Effector CD8-positive, alpha-beta T cell (primary cell): ENCODE data around the gene PHC2.
A peak's percentile ranks its signal among the peaks of the same experiment; 100 is the strongest.
"Not testable (repeated sequence)": the region's sequence is repeated elsewhere in the genome, so short reads cannot be mapped to it uniquely, and the experiment has no call there.

Source experiments
- DNase-seq: peaks from one replicate; lab custom pipeline; 2025; lab: John Stamatoyannopoulos, UW

The PHC2 gene

DNA sequence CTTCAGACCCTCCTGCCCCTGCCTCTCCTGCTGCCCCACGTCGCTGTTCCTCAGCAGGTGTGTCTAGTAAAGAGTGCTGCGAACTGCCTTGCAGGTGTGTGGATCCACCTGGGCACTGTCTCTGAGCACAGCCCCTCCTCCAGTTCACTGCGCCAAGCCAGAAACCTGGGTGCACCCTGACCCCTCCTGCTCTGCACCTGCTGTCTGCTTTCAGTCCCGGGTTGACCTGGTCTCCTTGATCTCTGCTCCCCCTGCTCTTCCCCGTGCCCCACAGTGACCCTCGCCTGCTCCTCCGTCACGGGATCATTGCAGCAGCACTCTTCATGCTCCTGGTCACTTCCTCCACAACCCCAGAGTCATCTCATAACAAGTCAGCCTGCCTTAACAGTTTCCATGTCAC is 116.5 kb downstream of the PHC2 start:
- no peak for DNase-seq

DNA sequence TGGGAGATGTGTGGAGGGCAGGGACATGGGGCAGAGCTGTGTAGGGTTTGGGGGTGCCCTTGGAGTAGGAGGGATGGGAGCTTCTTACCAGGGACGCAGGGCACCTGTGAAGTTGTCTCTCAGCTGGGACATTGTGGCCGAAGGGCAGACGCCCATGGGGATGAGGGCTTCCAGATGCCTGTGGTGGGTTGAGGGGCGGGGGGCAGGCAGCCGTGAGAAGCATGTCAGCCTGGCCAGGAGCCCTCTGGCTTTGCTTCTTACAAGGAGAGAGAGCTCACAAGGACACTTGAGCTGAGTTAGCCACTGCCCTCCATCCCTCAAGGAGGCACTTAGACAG is 118.5 kb downstream of the PHC2 start:
- DNase-seq: no peak

DNA sequence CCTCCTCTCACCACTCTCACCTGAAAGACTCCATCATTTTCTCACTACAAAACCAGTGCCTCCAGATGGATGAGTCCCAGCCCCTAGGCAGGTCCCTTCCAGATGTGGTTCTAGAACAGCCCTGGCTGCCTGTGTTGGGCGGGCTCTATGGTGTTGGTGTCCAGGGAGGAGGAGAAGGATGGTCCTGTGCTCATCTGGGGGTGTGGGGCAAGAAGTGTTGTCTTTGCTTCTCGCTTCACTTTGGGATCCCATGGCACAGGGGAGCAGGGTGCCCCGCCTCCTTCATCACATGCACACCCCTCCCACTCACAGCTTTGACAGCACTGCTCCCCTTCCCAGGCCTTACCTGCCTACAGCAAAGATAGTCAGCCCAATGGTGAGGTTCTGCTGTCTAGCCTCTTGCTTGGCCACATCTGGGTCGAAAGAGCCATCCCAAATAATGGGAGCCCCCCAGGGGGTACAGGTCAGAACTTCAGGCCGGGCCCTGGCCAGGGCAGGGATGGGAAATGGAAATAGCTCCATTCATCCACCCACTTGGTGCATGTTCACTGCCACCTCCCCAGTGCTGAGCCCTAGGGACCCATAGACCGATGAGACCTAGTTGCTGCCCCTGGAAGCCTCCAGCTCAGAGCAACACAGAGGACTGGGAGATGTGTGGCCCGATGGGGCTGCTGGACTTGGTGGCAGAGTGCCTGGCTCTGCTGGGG is 119.0 kb downstream of the PHC2 start:
- no peak for DNase-seq

DNA sequence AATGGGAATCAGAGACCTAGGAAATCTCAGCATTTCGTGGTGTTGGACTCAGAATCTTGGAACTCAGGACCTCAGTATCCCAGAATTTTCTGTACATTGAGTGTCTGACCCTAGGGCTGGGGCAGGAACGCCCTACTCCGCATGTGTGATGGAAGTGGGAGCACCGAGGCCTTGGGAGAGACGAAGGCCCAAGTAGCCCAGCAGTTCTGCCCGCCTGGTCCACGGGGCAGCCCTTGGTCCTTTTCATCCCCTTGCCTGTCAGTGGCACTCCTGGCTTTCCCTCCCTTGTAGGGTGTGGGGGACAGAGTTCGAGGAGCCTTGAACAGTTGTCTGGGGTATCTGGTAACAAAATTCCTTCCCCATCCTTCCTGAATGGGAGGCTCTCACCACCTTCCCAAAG is 120.2 kb downstream of the PHC2 start:
- DNase-seq: no peak

DNA sequence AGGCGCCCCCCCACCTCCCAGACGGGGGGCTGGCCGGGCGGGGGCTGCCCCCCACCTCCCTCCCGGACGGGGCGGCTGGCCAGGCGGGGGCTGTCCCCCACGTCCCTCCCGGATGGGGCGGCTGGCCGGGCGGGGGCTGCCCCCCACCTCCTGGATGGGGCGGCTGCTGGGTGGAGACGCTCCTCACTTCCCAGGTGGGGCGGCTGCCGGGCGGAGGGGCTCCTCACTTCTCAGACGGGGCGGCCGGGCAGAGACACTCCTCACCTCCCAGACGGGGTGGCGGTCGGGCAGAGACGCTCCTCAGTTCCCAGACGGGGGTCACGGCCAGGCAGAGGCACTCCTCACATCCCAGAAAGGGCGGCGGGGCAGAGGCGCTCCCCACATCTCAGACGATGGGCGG is 121.5 kb downstream of the PHC2 start:
- not testable (repeated sequence) for DNase-seq

DNA sequence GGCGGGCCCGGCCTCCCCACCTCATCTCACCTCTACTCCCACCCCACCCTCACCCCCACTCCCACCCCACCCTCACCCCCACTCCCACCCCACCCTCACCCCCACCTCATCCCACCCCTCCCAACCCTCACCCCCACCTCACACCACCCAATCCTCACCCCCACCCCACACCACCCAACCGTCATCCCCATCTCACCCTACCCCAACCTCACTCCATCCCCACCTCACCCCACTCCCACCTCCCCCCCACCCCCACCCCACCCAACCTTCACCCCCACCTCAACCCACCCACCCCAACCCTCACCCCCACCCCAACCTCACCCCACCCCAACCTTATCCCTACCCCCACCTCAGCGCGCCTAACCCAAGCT is 123.4 kb downstream of the PHC2 start:
- no peak for DNase-seq

DNA sequence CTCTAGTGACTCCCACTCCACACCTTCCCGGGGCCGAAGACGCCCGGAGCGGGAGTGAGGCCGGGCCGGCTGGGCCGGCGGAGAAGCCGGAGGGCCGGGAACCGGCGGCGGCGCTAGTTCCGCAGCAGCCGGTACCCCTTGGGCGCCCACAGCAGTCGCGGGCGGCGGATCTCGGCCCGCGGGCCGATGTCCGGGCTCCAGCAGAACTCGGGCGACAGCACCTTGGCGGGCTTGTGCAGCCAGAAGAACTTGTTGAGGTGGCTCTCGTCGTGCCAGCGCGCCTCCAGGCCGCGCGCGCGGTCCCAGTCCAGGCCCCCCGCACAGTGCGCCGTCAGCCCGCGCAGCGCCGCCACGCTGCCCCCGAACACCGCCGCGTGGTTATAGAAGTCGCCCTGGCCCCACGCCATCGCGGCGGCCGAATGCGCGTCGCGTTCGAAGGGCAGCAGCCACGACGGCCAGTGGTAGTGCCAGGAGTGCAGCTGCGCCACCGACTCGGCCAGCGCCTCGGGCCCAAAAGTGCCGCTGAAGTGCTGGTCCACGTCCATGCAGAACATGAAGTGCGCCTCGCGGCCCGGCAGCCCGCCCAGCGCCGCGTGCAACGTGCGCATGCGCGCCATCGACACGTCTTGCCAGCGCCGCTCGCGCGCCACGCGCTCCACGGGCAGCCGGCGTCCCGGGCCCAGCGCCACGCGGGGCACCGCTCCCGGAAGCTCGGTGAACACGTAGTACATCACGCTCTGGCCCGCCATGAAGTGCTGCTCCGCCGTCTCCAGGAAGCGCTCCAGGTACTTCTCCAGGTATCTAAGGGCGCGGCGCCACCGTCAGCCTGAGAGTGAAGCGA is 124.0 kb downstream of the PHC2 start:
- DNase-seq: no peak

DNA sequence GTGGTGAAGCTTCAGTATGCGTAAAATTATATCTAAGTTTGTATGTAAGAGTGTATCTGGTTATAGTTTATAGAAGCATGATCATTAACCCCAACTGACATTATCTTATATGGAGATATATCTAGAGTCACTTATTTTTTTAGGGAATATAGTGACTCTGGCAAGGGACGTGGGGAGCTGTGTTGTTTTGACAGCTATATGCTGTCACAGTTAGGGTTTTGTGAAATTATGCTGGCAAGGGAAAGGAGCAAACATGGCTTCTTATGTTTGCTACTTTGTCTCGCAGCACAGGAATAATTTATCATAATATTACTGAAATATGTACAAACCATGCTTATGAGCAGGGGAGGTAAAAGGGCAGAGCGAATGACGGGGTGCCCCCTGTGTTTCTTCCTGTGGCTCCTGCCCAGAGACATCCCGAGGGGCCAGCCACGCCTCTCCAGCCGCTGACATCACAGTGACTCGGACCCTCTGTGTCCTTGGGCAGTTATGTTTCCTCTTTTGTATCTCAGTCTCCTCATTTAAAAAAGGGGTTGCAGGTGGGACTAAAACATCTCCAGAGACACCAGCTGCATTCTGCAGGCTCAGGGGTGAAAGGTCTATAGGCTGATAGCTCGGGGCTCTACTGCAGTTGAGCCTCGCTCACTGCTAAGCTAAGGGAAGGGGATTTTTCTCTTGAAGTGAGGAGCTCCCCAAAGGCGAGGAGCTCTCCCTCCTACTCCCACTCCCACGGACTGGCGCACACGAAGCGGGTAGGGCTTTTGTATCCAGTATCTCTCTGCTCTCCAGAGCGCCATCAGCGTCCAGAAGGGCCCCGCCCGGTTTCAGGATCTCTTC is 124.9 kb downstream of the PHC2 start:
- no peak for DNase-seq

DNA sequence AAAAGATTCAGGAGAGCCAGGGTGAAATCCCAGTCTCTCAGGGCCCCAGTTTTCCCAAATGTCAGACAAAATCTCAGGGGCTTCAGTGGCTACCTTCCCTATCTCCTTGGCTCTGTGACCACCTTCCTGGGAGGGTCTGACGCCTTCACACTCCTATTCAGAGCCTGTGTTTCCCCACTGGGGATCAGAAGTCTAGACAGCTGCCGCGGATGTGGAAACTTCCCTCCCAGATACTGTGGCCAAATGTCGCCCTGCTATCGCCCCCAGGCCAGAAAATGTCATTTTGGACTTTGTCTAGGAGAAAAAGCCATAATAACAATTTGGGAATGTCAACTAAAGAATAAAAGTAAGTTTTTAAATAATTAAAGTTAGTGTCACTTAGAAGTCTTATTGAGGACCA is 125.9 kb downstream of the PHC2 start:
- no peak for DNase-seq

DNA sequence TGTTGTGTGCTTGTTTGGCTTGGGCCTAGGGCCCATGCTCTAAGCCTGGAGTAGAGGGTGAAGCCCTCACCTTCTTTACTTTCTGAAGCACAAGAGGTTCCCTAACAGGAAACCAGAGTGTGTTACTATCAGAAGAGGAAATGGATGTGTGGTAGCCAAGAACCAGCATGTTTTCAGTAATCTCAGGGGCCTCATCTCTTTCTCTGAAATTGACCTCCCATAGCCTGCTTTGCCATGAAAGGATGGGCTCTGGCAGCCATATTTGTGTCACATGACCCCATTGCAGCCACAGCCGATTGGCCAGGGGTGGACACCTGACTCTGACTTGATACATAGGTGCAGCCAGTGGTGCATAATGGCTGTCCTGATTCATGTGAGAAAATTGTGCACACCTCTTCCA is 128.6 kb downstream of the PHC2 start:
- no peak for DNase-seq

DNA sequence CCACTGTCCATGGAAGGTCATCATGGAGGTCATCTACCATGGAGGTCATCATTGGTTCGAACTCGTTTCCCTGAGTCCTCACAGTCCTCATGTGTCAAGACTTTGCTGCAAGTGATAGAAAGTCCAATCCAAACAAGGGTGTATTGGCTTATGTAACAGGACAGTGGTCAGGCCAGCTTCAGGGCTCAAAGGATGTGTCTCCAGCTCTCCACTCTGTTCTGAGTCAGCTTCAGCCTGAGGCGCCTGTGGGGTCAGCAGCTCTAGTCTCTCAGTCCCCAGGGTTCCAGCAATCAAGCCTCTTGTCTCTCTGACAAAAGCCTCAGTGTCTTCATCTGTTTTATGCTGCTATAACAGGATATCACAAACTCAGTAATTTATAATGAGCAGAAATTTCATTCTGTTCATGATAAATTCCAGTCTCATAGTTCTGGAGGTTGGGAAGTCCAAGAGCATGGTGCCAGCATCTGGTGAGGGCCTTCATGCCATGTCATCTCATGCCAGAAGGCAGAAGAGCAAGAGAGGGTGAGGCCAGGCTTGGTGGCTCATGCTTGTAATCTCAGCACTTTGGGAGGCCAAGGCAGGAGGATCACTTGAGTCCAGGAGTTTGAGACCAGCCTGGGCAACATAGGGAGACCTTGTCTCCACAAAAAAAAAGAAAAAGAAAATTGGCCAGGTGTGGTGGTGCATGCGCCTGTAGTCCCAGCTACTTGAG is 129.5 kb downstream of the PHC2 start:
- no peak for DNase-seq

DNA sequence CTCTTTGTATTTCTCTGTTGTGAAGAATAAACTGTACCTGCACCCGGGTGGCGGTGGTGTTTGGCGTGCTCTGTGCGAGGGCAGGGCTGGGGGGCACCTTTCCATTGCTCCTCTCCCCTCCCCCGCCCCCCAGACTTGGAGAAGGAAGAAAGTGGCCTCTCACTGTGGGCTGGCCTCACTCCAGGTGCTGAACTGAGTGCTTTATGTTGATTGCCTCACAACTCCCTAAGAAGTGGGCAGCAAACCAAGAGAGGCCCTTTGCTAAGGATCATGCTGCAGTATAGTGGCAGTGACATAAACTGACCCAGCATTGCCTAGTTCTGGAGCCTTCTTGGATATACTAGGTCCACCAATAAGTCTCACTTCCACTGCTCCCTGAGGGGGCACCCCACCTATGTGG is 130.2 kb downstream of the PHC2 start:
- no peak for DNase-seq

DNA sequence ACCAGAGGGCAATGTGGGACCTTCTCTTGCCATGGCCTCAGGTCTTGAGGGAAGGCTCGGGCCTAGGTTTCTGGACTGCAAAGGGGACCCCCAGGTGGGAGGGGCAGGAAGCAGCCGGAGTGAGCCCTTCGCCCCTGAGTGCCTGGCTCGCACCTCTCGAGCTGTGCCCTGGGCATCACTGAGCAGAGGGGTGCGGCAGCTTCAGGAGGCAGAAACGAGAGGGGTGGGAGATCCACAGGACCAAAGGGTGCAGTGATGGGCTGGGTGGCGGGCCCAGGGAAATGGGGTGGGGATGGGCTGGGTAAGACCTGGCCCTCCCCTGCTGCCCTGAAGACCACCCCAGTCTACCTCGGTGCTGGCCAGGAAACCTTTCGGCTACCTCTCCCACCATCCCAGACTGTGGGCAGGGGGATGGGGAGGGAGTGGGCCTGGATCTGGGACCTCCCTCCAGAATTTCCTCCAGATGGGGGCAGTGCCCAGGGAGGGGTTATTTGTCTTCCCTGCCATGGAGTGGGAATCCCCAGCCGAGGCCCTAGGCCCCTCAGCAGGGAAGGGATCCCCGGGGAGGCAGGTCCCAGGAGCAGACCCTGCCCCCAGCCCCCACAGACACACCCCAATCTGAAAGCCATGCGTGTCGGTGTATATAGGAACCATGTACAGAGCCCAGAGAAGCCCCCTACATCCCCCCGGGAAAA is 131.3 kb downstream of the PHC2 start:
- DNase-seq: no peak

DNA sequence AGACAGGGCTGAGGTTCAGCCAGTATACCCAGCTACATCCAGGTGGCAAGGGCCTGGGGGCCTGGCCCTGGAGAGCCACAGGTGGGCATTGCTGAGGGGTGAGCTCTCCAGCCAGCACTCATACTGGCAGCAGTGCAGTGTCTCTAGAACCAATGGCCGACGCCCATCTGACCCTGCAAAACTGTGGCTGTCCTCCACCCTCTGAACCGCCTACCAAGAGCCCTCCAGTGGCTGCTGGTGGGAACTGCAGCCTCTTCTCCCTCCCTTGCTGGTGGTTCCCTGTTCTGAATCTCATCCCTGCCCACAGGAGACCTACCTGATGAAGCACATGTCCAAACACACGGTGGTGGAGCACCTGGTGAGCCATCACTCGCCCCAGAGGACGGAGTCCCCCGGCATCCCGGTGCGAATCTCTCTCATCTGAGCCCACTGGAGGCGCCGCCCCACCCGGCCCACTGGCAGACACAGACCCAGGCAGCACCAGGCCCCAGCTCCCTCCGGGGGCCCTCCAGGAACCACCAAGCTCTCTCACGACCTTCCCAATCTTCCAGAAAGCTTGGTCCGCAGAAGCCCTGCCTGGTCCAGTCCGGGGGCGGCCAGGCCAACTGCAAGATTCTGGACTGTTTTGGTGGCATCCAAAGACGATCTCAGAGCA is 132.1 kb downstream of the PHC2 start:
- no peak for DNase-seq

DNA sequence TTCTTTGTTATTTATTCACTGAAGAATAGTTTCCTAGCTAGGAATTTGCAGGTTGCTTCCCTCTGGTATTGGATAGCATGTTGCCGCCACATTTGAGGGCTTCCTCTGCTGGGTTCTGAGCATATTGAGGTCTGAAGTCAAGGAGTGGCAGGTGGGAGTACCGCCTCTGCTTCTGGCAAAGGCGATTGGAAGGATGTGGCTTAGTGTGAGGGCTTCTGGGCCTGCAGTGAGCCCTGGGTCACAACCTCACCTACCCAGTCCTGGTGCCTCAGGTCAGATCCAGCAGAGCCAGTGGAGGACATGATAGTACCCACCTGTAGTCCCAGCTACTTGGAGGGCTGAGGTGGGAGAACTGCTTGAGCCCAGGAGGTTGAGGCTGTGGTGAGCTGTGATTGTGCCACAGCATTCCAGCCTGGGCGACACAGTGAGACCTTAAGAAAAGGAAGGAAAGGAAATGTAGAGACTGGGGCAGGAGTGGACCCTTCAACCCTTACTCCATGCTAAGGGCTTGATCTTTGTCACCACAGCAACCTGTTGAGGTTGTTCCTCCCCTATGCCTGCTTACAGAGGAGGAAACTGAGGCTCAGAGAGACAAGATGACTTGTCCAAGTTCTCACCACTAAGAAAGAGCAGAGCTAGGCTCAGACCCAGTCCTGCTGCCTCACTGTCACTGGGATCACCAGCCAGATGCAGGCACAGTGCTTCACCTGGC is 132.8 kb downstream of the PHC2 start:
- no peak for DNase-seq

DNA sequence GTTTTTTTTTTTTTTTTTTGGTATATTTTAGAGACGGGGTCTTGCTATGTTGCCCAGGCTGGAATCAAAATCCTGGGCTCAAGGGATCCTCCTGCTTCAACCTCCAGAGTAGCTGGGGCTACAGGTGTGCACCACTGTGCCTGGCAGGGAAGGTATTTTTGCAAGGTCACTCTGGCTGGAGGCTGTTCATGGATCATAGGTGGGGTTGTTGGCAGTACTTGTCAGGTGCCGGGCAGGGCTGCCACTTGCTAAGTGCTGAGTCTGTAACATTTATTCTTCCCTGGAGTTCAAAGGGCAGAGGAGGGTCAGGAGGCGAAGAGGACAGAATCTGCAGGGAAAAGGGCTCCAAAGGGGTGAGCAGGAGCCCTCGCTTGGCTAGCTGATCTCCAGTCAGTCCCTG is 134.1 kb downstream of the PHC2 start:
- DNase-seq: no peak

DNA sequence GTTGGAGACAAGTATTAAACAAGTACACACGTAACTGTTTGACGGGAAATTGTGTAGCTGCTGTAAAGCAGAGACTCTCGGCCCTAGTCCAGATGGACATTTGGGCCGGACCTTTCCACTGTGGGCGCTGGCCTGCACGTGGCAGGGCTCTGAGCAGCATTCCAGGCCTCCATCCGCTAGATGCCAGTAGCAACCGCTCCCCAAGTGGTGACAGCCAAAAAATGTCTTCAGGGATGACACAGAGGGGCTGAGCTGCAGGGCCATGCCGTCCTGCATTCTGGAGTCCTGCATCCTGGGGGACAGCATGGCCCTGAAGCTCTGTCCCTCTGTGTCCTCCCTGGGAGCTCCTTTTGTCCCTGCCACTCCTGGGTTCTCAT is 134.8 kb downstream of the PHC2 start:
- DNase-seq: no peak

DNA sequence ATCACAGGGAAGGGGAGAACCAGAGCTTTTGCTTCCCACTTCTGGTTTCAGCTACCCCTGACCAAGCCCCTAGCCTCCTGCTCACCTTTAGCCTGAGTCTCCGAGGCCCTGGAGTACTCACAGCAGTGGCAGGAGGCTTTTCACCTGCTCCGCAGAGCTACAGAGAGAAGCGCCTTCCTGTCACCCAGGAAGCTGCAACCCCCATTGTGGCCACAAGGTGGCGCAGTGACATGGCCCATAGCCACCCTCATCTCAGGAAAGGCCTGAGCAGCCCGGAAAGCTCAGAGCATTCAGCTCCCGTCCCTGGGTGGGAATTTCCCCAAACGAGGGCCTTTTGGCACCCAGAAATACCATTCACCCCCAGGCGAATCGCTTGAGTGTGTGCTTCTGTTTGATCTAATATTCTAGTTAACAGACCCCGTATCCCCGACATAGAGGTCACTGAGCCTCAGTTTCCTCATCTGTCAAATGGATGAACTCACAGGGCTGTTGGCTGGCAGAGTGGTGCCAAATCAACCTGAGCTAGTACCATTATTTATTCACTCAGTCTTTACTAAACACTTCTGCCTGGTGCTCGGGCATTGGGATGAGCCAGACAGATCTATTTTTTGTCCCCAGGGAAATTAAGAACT is 135.3 kb downstream of the PHC2 start:
- DNase-seq: peak; percentile 73

DNA sequence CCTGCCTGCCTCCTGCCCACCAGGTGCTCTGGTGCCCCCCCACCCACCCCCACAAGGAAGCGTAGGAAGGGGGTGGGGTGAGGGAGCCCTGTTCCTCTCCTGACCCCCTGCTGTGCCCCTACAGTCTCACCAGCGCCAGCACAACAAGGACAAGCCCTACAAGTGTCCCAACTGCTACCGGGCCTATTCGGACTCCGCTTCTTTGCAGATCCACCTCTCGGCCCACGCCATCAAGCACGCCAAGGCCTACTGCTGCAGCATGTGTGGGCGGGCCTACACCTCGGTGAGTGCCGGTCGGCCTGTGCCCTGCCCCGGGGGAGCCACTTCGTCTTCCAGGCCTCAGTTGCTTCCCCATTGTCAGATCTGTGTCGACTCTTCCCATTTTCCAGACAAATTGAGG is 135.9 kb downstream of the PHC2 start:
- no peak for DNase-seq
